ENCODE data around the gene TMEM131. TPM values are rescaled to one million over a fixed set of nuclear protein-coding genes. Genes with fewer than 3 reads are reported as not detected.

Gene TMEM131
- total RNA-seq, 1 donor, result 45.1 TPM

DNA sequence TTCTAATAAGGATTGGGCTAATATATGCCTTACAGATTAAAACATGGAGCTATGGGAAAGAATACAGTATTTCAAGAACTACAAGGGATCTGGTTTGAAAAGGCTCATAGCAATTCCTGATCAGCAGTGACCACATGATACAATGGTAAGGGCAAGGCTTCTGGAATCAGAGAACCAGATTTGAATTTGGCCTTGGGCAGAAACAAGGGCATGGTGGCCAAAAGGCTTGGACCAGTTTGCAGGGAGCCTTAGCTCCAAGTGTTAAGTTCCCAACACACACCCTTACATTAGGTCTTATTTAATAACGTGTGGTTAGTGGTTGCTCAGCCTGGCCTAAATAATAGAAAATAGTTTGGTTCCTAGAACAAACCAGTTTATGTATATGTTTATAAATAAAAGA is 194.7 kb downstream of the TMEM131 start:
- no peak overlapping the region for H3K4me3 ChIP-seq (ENCODE audit: low read depth, low read length)
- no peak for DNase-seq (ENCODE audit: low read depth)
- TF ChIP-seq, protein P1, sequence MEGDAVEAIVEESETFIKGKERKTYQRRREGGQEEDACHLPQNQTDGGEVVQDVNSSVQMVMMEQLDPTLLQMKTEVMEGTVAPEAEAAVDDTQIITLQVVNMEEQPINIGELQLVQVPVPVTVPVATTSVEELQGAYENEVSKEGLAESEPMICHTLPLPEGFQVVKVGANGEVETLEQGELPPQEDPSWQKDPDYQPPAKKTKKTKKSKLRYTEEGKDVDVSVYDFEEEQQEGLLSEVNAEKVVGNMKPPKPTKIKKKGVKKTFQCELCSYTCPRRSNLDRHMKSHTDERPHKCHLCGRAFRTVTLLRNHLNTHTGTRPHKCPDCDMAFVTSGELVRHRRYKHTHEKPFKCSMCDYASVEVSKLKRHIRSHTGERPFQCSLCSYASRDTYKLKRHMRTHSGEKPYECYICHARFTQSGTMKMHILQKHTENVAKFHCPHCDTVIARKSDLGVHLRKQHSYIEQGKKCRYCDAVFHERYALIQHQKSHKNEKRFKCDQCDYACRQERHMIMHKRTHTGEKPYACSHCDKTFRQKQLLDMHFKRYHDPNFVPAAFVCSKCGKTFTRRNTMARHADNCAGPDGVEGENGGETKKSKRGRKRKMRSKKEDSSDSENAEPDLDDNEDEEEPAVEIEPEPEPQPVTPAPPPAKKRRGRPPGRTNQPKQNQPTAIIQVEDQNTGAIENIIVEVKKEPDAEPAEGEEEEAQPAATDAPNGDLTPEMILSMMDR (IDR thresholded peaks at IDR 0.05; ENCODE audit: insufficient read depth, low read length), result no peak

DNA sequence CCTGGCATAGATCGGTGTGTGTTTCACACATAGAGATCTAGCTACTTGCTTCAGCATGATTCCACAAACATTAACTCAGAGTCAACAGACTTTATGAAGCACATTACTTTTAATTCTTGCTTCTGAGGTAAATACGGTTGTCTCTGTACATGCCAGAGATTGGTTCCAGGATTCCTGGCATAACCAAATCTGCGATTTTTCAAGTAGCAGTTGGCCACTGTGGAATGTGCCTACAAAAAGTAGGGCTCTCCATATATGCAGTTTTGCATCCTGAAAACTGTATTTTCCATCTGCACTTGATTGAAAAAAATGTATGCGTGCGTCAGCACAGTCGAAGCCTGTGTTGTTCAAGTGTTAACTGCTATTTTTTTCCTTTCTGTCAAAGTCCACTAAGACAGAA is 197.3 kb downstream of the TMEM131 start:
- TF ChIP-seq, protein P1 (IDR thresholded peaks at IDR 0.05; ENCODE audit: insufficient read depth, low read length), result no peak
- no peak for DNase-seq (ENCODE audit: low read depth)
- H3K4me3 ChIP-seq (ENCODE audit: low read depth, low read length), result no peak overlapping the region

DNA sequence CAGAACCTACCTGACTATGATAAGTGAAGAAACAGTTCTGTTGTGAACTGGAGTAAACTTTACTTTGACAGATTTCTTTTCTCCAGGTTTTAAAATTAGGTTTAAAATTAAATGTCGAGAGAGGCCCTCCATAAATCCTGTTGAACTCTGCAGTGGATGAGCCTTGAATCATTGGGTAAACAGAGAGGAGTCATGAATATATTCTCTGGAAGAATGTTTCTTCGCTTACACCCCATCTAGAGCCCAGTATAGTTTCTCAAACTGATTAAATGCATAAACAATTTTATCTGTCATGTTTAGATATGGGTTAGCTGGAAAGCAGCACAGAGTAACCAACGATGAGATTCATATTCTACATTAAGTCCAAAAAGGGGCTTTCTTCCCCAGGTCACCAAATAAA is 198.4 kb downstream of the TMEM131 start:
- TF ChIP-seq, protein P1 (IDR thresholded peaks at IDR 0.05; ENCODE audit: insufficient read depth, low read length), result no peak
- H3K4me3 ChIP-seq (ENCODE audit: low read depth, low read length), result no peak overlapping the region
- DNase-seq (ENCODE audit: low read depth), result no peak

DNA sequence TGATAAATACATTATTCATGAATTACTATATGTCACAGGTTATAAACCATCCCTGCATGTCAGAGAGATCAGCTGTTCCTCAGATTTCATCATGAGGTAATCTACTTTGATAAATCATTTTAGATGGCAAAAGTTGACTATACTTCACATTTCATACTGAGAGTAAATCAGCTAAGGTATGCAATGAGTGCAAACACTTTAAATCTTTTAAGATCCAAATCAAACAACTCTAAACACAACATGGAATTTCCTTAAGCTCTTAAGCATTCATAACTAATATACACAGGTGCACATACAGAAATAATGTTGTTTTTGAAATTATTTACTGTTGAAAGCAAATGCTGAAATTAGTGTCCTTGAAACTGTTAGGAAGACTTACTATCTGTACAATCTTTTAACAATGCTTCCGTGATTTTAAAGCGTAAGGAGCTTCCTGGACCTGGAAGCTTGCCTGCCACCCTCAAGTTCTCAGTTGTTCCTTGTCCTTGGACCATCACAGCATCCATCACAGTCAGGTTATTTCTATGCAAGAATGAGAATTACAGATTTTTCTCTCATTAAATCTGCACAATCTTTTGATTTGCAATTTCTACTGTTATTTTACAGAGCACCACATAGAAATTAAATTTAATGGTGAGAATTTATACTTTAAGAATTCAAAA is 199.2 kb downstream of the TMEM131 start:
- H3K4me3 ChIP-seq (ENCODE audit: low read depth, low read length), result no peak overlapping the region
- DNase-seq (ENCODE audit: low read depth), result no peak
- TF ChIP-seq, protein P1 (IDR thresholded peaks at IDR 0.05; ENCODE audit: insufficient read depth, low read length), result no peak

DNA sequence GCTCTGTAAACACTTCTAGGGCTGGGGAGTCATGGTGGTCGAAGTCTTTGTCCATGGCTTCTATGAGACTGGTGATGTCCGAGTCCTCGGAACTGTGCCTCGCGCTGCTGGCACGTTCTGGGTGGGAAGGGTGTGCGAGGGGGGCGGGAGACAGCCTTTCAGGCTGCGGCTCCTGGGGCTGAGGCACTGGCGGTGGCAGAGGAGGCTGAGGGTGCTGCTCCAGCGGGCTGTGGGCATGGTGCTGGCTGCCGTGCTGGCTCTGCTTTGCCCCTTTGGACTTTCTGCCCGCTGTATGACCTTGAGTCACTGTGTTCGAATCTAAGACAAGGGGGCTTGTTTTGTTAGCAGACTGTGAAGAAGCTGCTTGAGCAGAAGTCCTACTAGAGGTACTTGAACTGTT is 203.3 kb downstream of the TMEM131 start:
- no peak overlapping the region for H3K4me3 ChIP-seq (ENCODE audit: low read depth, low read length)
- DNase-seq (ENCODE audit: low read depth), result no peak
- TF ChIP-seq, protein P1 (IDR thresholded peaks at IDR 0.05; ENCODE audit: insufficient read depth, low read length), result no peak

DNA sequence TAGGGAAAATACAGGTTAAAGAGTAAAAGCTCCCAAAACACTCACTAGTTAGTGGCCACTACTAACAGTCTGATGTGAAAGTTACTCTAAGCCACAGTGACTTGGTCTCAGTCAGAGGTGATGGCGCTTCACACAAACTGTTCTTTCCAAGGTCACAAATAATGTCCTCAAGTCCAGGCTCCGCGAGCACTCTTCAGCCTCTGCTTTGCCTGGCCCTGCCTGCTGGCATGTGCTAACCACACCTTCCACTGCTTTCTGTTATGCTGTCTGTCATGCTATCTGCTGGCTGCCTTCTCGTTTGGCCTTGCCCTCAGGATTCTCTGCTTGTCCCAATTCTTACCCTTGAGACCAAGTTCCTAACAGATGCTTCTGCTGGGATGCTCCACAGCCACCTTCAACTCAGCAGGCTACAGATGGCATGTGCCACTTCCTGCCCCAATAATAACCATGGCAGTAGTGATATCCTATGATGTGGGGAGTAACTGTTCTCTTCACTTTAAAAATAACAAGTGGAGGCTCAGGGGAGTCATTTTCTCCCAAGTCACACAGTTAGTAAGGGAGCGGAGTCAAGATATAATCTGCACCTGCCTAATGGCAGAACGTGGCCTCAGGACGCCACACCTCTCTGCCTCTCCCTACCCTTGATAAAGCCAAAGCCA is 206.6 kb downstream of the TMEM131 start:
- no peak for DNase-seq (ENCODE audit: low read depth)
- H3K4me3 ChIP-seq (ENCODE audit: low read depth, low read length), result no peak overlapping the region
- TF ChIP-seq, protein P1 (IDR thresholded peaks at IDR 0.05; ENCODE audit: insufficient read depth, low read length), result no peak
